ENCODE data around the gene ERCC1.

GRCh38 chr19:45414468-45414867, 9.2 kb downstream of the ERCC1 start:
- TF ChIP-seq CTCF (IDR thresholded peaks at IDR 0.05; ENCODE audit: low read depth, low read length) (no peak), EZH2phosphoT487 (IDR thresholded peaks at IDR 0.05; ENCODE audit: low read depth) (no peak)
